ENCODE results near the gene ABHD18.
"Not testable (repeated sequence)": the region's sequence is repeated elsewhere in the genome, so short reads cannot be mapped to it uniquely, and the experiment has no call there.

ABHD18 gene

DNA sequence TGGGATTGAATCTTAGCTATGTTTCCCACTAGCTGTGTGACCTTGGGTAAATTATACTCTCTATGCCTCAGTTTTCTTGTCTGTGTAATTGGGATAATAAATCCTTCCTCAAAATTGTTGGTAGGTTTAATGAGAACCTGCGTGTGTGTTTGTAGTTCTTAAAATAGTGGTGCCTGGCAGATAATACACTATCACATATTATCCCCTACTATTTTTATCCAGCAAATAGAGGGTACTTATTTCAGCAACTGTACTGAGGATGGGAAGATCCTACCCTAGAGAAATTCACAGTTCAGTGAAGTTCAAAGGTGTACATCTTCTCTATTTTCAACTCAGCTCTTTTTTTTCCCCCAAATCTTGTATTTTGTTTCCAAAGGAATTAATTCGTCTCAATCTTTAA lies 17.2 kb downstream of the ABHD18 start:
- H3K4me3 ChIP-seq: no peak overlapping the region
- no peak for TF ChIP-seq Cebpa-rat (IDR thresholded peaks at IDR 0.05)
- H3K4me2 ChIP-seq: no peak overlapping the region
- peaks cover 48% of the 10 kb centered on the region for H3K36me3 ChIP-seq
- H3K9ac ChIP-seq: no peak overlapping the region
- no peaks in the 10 kb centered on the region for H3K27me3 ChIP-seq
- H4K20me1 ChIP-seq: no peaks in the 10 kb centered on the region; the same call in 1 of the 2 replicates
- no peaks in the 10 kb centered on the region for H3K4me1 ChIP-seq
- no peak overlapping the region for H3K27ac ChIP-seq
- peaks cover 13% of the 10 kb centered on the region; the same call in 1 of the 2 replicates for H3K9me3 ChIP-seq

DNA sequence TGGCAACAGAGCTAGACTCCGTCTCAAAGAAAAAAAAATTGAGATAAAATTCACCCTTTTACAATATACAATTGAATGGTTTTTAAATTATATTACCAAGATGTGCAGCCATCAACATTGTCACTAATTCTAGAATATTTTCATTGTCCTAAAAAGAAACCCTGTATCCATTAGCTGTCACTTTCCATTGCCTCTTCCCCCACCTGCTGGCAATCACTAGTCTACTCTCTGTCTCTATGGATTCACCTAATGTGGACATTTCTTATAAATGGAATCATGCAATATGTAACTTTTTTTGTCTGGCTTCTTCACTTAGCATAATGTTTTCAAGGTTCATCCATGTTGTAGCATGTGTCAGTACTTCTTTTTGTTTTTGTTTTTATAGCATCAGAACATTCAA lies 20.8 kb downstream of the ABHD18 start:
- H3K4me3 ChIP-seq: no peak overlapping the region
- no peak overlapping the region for H3K9ac ChIP-seq
- H3K4me1 ChIP-seq: no peaks in the 10 kb centered on the region
- H3K36me3 ChIP-seq: peaks cover 68% of the 10 kb centered on the region
- no peak for TF ChIP-seq Cebpa-rat (IDR thresholded peaks at IDR 0.05)
- no peaks in the 10 kb centered on the region for H3K9me3 ChIP-seq
- no peak overlapping the region for H3K27ac ChIP-seq
- no peak overlapping the region for H3K4me2 ChIP-seq
- no peaks in the 10 kb centered on the region for H3K27me3 ChIP-seq
- no peaks in the 10 kb centered on the region; the same call in 1 of the 2 replicates for H4K20me1 ChIP-seq

GRCh38 chr4:127988638-127989037 lies 23.4 kb downstream of the ABHD18 start:
- no peaks in the 10 kb centered on the region for H3K27me3 ChIP-seq
- no peak overlapping the region for H3K9ac ChIP-seq
- H4K20me1 ChIP-seq: no peaks in the 10 kb centered on the region
- no peaks in the 10 kb centered on the region for H3K9me3 ChIP-seq
- H3K27ac ChIP-seq: no peak overlapping the region
- no peaks in the 10 kb centered on the region for H3K4me1 ChIP-seq
- no peak overlapping the region for H3K4me2 ChIP-seq
- H3K4me3 ChIP-seq: no peak overlapping the region
- no peak for TF ChIP-seq Cebpa-rat (IDR thresholded peaks at IDR 0.05)
- H3K36me3 ChIP-seq: peaks cover 75% of the 10 kb centered on the region

- TF ChIP-seq Cebpa-rat (IDR thresholded peaks at IDR 0.05): no peak
- H3K36me3 ChIP-seq: peaks cover 71% of the 10 kb centered on the region
Measured at GRCh38 chr4:127993151-127993550, 27.9 kb downstream of the ABHD18 start.

GRCh38 chr4:127995776-127996175 lies 30.6 kb downstream of the ABHD18 start:
- H3K27ac ChIP-seq: no peak overlapping the region
- TF ChIP-seq Cebpa-rat (IDR thresholded peaks at IDR 0.05): no peak

More at GRCh38 chr4:127993151-127993550, 27.9 kb downstream of the ABHD18 start:
- H3K9me3 ChIP-seq: peaks cover 24% of the 10 kb centered on the region
- no peaks in the 10 kb centered on the region for H4K20me1 ChIP-seq
- H3K4me1 ChIP-seq: no peaks in the 10 kb centered on the region
- H3K4me3 ChIP-seq: no peak overlapping the region
- no peaks in the 10 kb centered on the region for H3K27me3 ChIP-seq
- no peak overlapping the region for H3K27ac ChIP-seq
- no peak overlapping the region for H3K9ac ChIP-seq
- no peak overlapping the region for H3K4me2 ChIP-seq

GRCh38 chr4:127996521-127996920 lies 31.3 kb downstream of the ABHD18 start:
- H3K27ac ChIP-seq, H3K27me3 ChIP-seq, H3K4me1 ChIP-seq, H3K9ac ChIP-seq, H3K4me3 ChIP-seq, H4K20me1 ChIP-seq, H3K4me2 ChIP-seq: not testable (repeated sequence)
- H3K36me3 ChIP-seq: peaks cover 64% of the 10 kb centered on the region
- peaks cover 42% of the 10 kb centered on the region for H3K9me3 ChIP-seq

More at GRCh38 chr4:127995776-127996175, 30.6 kb downstream of the ABHD18 start:
- no peaks in the 10 kb centered on the region for H3K4me1 ChIP-seq
- H3K4me2 ChIP-seq: no peak overlapping the region
- H3K9ac ChIP-seq: no peak overlapping the region
- H3K4me3 ChIP-seq: no peak overlapping the region
- no peaks in the 10 kb centered on the region for H3K27me3 ChIP-seq
- peaks cover 70% of the 10 kb centered on the region for H3K36me3 ChIP-seq
- H4K20me1 ChIP-seq: no peaks in the 10 kb centered on the region
- peaks cover 42% of the 10 kb centered on the region for H3K9me3 ChIP-seq

DNA sequence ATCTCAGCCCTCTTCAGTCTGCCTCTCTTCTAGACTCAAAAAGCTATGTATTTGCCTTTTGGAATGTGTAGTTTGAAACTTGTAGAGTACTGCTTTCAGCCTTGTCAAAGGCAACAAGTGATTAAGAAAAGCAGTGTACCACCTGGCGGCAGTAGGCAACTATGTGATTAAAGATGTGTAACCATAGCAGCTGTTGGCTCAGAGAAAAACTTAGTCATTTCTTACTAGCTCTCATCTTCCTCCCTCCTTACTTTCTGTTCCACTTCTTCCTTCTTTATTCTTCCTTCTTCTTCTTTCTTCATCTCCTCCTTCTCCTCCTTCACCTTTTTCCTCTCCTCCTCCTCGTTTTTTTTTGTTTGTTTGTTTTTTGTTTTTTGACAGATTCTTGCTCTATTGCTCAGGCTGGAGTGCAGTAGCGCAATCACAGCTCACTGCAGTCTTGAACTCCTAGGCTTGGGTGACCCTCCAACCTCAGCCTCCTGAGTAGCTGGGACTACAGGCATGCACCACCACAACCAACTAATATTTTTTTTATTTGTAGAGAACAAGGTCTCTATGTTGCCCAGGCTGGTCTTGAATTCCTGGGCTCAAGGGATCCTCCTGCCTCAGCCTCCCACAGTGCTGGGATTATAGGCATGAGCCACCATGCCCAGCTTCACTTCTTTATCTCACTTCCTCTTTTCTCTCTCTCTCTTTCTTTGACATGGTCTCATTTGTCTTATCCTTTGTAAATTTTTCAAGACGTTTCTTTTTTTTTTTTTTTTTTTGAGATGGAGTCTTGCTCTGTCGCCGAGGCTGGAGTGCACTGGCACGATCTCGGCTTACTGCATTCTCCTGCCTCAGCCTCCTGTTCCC lies 32.6 kb downstream of the ABHD18 start:
- no peak overlapping the region for H3K27ac ChIP-seq
- peaks cover 12% of the 10 kb centered on the region; the same call in 1 of the 2 replicates for H4K20me1 ChIP-seq
- H3K4me2 ChIP-seq: no peak overlapping the region
- no peak overlapping the region for H3K4me3 ChIP-seq
- H3K36me3 ChIP-seq: peaks cover 67% of the 10 kb centered on the region
- no peaks in the 10 kb centered on the region for H3K4me1 ChIP-seq
- peaks cover 47% of the 10 kb centered on the region for H3K9me3 ChIP-seq
- H3K27me3 ChIP-seq: no peaks in the 10 kb centered on the region
- TF ChIP-seq Cebpa-rat (IDR thresholded peaks at IDR 0.05): no peak
- no peak overlapping the region for H3K9ac ChIP-seq

GRCh38 chr4:128006592-128006991 lies 41.4 kb downstream of the ABHD18 start:
- no peak overlapping the region for H3K4me2 ChIP-seq
- peaks cover 58% of the 10 kb centered on the region for H3K36me3 ChIP-seq
- H3K27me3 ChIP-seq: no peaks in the 10 kb centered on the region
- H3K9ac ChIP-seq: no peak overlapping the region
- H3K4me1 ChIP-seq: no peaks in the 10 kb centered on the region
- peaks cover 5% of the 10 kb centered on the region; the same call in 1 of the 2 replicates for H3K9me3 ChIP-seq
- no peak for TF ChIP-seq Cebpa-rat (IDR thresholded peaks at IDR 0.05)
- no peak overlapping the region for H3K27ac ChIP-seq
- peaks cover 4% of the 10 kb centered on the region; the same call in 1 of the 2 replicates for H4K20me1 ChIP-seq
- H3K4me3 ChIP-seq: no peak overlapping the region

GRCh38 chr4:128009428-128009827 lies 44.2 kb downstream of the ABHD18 start:
- Histone ChIP-seq H3K4me2 (no peak overlapping the region), H3K36me3 (peaks cover 61% of the 10 kb centered on the region), H3K9ac (no peak overlapping the region), H3K27me3 (no peaks in the 10 kb centered on the region), H3K4me3 (no peak overlapping the region), H3K4me1 (no peaks in the 10 kb centered on the region), H4K20me1 (no peaks in the 10 kb centered on the region), H3K27ac (no peak overlapping the region), H3K9me3 (no peaks in the 10 kb centered on the region)
- TF ChIP-seq Cebpa-rat (IDR thresholded peaks at IDR 0.05): no peak

- Histone ChIP-seq H3K27me3 (no peaks in the 10 kb centered on the region), H3K9ac (no peak overlapping the region), H3K4me3 (no peak overlapping the region), H3K4me2 (no peak overlapping the region), H3K4me1 (no peaks in the 10 kb centered on the region), H3K36me3 (peaks cover 92% of the 10 kb centered on the region), H3K9me3 (peaks cover 20% of the 10 kb centered on the region), H4K20me1 (no peaks in the 10 kb centered on the region), H3K27ac (no peak overlapping the region)
- TF ChIP-seq Cebpa-rat (IDR thresholded peaks at IDR 0.05): no peak
Measured at GRCh38 chr4:128025319-128025718, 60.1 kb downstream of the ABHD18 start.
